ENCODE results near the gene ARHGEF9.
"Not testable (repeated sequence)": the region's sequence is repeated elsewhere in the genome, so short reads cannot be mapped to it uniquely, and the experiment has no call there.

Gene ARHGEF9

GRCh38 chrX:63656871-63657580 lies 128.0 kb downstream of the ARHGEF9 start:
- DNase-seq = no peak

GRCh38 chrX:63652086-63652765 lies 132.8 kb downstream of the ARHGEF9 start:
- no peak for DNase-seq

- DNase-seq = not testable (repeated sequence)
These were observed 139.3 kb downstream of the ARHGEF9 start for GRCh38 chrX:63645748-63646147.

DNA sequence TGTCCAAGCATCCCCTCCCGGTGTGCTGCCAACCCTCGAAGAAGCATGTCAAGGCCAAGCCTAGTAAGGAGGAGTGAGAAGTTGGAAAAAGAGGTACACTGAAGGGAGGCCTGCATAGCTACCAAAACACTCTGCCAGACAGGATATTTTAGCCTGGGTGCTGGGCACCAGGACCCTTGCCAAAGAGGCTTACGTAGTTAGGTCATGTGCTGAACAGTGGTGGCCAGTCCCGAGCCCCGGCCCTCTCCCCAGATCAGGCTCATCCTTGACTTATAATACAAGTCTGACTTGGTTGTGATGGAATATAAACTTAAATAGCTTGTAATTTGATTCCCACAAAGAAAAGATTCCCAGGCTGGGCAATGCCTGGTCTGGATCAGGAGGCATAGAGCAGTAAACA lies 149.3 kb downstream of the ARHGEF9 start:
- no peak for DNase-seq

GRCh38 chrX:63613531-63614028 lies 171.4 kb downstream of the ARHGEF9 start:
- DNase-seq = no peak

DNA sequence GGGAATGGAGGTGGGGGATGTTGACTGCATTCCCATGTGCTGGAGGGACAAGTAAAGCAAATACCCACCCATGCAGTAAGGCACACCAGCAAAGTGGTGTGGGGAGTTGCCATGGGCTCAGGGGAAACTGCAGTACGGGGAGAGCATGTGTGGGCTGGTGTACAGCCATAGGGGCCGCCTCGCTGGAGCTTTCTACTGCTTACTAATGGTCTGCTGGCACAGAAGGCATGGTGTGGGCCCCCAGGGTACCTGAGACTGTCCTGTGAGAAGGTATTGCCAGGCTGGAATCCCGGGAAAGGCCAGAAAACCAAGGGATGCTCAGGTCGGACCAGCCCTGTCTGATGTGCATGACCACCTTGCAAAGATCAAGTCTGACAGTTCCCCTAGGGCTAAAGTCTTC lies 199.1 kb downstream of the ARHGEF9 start:
- no peak for DNase-seq
